ENCODE data around the gene GREM1. TPM values are rescaled to one million over a fixed set of nuclear protein-coding genes. Genes with fewer than 3 reads are reported as not detected.
A peak's percentile ranks its signal among the peaks of the same experiment; 100 is the strongest.

GREM1 gene
- total RNA-seq, 1 donor from 2014 or later: 3.7 TPM

DNA sequence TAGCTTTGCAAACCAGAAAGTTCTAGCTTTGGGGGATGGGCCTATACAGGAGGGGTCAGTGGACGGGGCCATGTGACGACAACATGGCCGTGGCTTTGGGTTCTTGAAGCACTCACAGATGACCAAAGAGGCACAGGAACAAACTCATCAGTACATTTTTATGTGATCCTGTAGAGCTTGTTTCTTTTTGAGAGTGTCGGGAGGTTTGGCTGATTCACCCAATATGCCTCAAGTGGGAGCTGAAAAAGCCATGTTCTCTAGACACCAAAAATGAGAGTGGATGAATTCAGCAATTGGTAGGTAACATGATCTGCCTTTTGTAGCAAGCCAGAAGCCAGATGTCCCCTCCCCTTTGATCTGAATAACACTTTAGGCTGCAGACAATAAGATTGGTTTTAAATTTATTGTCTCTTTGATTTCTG is 30.1 kb downstream of the GREM1 start:
- no peak for DNase-seq (ENCODE audit: low read depth)
- no peak overlapping the region for H3K4me3 ChIP-seq (ENCODE audit: low read depth, low read length)
- no peak for FAIRE-seq
- no peaks in the 10 kb centered on the region for H3K27me3 ChIP-seq (ENCODE audit: control insufficient read depth, insufficient read depth, low read length)
- H3K36me3 ChIP-seq (ENCODE audit: control insufficient read depth, insufficient read depth, low read length): no peaks in the 10 kb centered on the region
- TF ChIP-seq, protein P1, sequence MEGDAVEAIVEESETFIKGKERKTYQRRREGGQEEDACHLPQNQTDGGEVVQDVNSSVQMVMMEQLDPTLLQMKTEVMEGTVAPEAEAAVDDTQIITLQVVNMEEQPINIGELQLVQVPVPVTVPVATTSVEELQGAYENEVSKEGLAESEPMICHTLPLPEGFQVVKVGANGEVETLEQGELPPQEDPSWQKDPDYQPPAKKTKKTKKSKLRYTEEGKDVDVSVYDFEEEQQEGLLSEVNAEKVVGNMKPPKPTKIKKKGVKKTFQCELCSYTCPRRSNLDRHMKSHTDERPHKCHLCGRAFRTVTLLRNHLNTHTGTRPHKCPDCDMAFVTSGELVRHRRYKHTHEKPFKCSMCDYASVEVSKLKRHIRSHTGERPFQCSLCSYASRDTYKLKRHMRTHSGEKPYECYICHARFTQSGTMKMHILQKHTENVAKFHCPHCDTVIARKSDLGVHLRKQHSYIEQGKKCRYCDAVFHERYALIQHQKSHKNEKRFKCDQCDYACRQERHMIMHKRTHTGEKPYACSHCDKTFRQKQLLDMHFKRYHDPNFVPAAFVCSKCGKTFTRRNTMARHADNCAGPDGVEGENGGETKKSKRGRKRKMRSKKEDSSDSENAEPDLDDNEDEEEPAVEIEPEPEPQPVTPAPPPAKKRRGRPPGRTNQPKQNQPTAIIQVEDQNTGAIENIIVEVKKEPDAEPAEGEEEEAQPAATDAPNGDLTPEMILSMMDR (IDR thresholded peaks at IDR 0.05; ENCODE audit: insufficient read depth, low read length, severe bottlenecking): no peak

DNA sequence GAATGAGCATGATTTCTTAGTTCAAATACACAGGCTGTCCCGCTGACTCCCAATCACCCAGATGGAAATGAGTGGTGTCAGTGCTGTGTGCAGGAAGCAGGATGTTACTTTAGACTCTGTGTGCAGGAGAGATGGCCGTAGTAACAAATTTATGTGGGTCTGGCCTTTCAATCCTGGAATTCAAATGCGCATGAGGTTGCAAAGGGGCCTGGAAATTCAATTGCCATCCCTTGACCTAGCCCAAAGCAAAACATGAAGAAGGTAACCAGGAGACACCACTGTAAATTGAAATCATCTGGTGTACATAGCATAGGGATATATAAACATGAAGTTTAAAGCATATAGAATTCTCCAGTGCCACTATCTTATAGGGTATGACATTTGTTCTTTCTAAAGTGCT is 33.2 kb downstream of the GREM1 start:
- Histone ChIP-seq H3K36me3 (ENCODE audit: control insufficient read depth, insufficient read depth, low read length) (no peaks in the 10 kb centered on the region), H3K4me3 (ENCODE audit: low read depth, low read length) (no peak overlapping the region), H3K27me3 (ENCODE audit: control insufficient read depth, insufficient read depth, low read length) (no peaks in the 10 kb centered on the region)
- TF ChIP-seq, protein P1 (IDR thresholded peaks at IDR 0.05; ENCODE audit: insufficient read depth, low read length, severe bottlenecking): no peak
- FAIRE-seq: no peak
- DNase-seq (ENCODE audit: low read depth): no peak

DNA sequence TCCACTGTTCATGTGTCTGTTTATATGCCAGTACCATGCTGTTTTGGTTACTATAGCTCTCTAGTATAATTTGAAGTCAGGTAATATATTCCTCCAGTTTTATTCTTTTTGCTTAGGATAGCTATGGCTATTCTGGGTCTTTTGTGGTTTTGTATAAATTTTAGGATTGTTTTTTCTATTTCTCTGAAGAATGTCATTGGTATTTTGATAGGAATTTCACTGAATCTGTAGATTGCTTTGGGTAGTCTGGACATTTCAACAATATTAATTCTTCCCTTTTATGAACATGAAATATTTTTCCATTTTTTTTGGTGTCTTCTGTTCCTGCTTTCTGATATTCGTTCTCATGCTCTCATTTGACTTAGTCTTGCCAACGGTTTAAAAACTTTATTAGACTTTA is 39.6 kb downstream of the GREM1 start:
- DNase-seq (ENCODE audit: low read depth) (no peak), FAIRE-seq (no peak)
- H3K27me3 ChIP-seq (ENCODE audit: control insufficient read depth, insufficient read depth, low read length): no peaks in the 10 kb centered on the region

DNA sequence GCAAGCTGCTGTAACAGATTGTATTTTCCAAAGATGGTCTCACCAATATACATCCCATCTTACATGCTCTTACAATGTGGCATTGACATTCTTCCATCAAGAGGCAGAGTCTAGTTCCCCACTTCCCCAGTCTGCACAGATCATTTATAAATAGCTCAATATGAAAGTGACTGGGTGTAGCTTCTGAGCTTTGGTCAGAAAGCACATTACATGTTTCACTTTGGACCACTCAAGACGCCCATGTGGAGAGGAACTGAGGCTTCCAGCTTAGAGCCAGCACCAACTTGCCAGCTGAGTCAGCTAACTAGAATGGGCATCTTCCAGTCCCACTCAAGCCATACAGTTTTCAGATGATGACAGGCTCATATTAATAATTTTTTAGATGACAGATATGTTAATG is 45.5 kb downstream of the GREM1 start:
- DNase-seq (ENCODE audit: low read depth) (peak; percentile 42), FAIRE-seq (no peak)
- Histone ChIP-seq H3K4me3 (ENCODE audit: low read depth, low read length) (no peak overlapping the region), H3K36me3 (ENCODE audit: control insufficient read depth, insufficient read depth, low read length) (no peaks in the 10 kb centered on the region), H3K27me3 (ENCODE audit: control insufficient read depth, insufficient read depth, low read length) (no peaks in the 10 kb centered on the region)
- TF ChIP-seq, protein P1 (IDR thresholded peaks at IDR 0.05; ENCODE audit: insufficient read depth, low read length, severe bottlenecking): no peak

More for the DNA sequence above, 39.6 kb downstream of the GREM1 start:
- Histone ChIP-seq H3K36me3 (ENCODE audit: control insufficient read depth, insufficient read depth, low read length) (no peaks in the 10 kb centered on the region), H3K4me3 (ENCODE audit: low read depth, low read length) (no peak overlapping the region)
- TF ChIP-seq, protein P1 (IDR thresholded peaks at IDR 0.05; ENCODE audit: insufficient read depth, low read length, severe bottlenecking): no peak

DNA sequence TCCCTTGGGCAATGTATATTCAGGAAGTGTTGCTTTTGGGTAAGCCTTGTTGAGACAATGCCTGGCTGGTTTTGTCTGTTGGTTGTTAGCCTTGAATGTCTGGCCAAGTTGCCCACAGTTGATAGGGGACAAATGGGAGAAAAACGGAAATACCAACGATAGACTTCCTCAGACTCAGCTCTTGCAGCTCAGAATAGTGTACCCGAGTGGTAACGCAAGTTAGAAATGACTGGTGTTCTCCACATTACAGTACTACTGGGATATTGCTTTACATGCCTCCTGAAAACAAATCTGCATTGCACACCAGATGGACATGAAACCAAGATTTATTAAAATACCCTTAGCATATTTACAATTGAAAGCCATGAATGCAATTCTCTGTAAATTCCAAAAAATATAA is 47.4 kb downstream of the GREM1 start:
- Histone ChIP-seq H3K36me3 (ENCODE audit: control insufficient read depth, insufficient read depth, low read length) (no peaks in the 10 kb centered on the region), H3K4me3 (ENCODE audit: low read depth, low read length) (no peak overlapping the region), H3K27me3 (ENCODE audit: control insufficient read depth, insufficient read depth, low read length) (no peaks in the 10 kb centered on the region)
- FAIRE-seq (no peak), DNase-seq (ENCODE audit: low read depth) (no peak)
- TF ChIP-seq, protein P1 (IDR thresholded peaks at IDR 0.05; ENCODE audit: insufficient read depth, low read length, severe bottlenecking): no peak

DNA sequence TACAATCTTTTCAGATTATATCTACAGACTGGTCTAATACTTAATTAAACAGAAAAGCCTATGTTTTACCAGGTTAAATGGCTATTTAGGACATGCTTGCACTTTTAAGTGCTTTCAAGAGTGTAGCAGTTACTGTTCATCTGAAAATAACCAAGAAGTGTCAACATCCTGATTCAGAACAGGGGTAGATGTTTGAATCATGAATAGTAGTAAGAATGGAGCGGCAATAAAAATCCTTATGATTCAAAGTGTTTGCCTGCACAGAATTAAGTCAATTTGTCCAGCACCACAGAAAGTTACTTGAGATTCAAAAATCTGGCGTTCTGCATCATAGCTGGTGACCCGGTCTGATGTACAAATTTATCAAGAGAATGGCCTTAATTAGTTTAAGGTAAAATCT is 48.3 kb downstream of the GREM1 start:
- Histone ChIP-seq H3K4me3 (ENCODE audit: low read depth, low read length) (no peak overlapping the region), H3K27me3 (ENCODE audit: control insufficient read depth, insufficient read depth, low read length) (no peaks in the 10 kb centered on the region), H3K36me3 (ENCODE audit: control insufficient read depth, insufficient read depth, low read length) (no peaks in the 10 kb centered on the region)
- TF ChIP-seq, protein P1 (IDR thresholded peaks at IDR 0.05; ENCODE audit: insufficient read depth, low read length, severe bottlenecking): no peak
- DNase-seq (ENCODE audit: low read depth) (no peak), FAIRE-seq (no peak)
